T-helper 1 cell treated with Interleukin-12 subunit alpha and Interleukin-12 subunit beta and Interleukin-4 antibody, amounts not matched to agents 30 μg/mL and 1 μg/mL, for 36 hours (primary cell): ENCODE results near the gene OXNAD1.

ENCODE experiments used
- H3K27ac Mint-ChIP-seq: one replicate; pipeline ENCODE4 v1.8.0; 2021; ENCODE audit warnings: mild to moderate bottlenecking, mixed read lengths
- H3K27me3 Mint-ChIP-seq: one replicate; pipeline ENCODE4 v1.8.0; 2021; ENCODE audit warnings: low read depth, mixed read lengths
- H3K36me3 Mint-ChIP-seq: one replicate; pipeline ENCODE4 v1.8.0; 2021; ENCODE audit warnings: low read depth, mixed read lengths
- H3K4me1 Mint-ChIP-seq: one replicate; pipeline ENCODE4 v1.8.0; 2021; ENCODE audit warnings: low read depth, mixed read lengths
- H3K4me3 Mint-ChIP-seq: one replicate; pipeline ENCODE4 v1.8.0; 2021; ENCODE audit warnings: mild to moderate bottlenecking, moderate library complexity, mixed read lengths
- H3K9me3 Mint-ChIP-seq: one replicate; pipeline ENCODE4 v1.8.0; 2021; ENCODE audit warnings: mixed read lengths

OXNAD1 gene

GRCh38 chr3:16239780-16240179 is 25.2 kb upstream of the OXNAD1 start:
- Mint-ChIP-seq H3K27ac (no peak overlapping the region), H3K4me3 (no peak overlapping the region), H3K9me3 (no peaks in the 10 kb centered on the region), H3K36me3 (no peaks in the 10 kb centered on the region), H3K4me1 (peaks cover 15% of the 10 kb centered on the region), H3K27me3 (no peaks in the 10 kb centered on the region)

GRCh38 chr3:16240229-16241023 is 24.6 kb upstream of the OXNAD1 start:
- Mint-ChIP-seq H3K27me3 (no peaks in the 10 kb centered on the region), H3K9me3 (no peaks in the 10 kb centered on the region), H3K4me1 (peaks cover 18% of the 10 kb centered on the region), H3K4me3 (no peak overlapping the region), H3K27ac (no peak overlapping the region), H3K36me3 (no peaks in the 10 kb centered on the region)

- Mint-ChIP-seq H3K27me3 (no peaks in the 10 kb centered on the region), H3K27ac (no peak overlapping the region), H3K36me3 (no peaks in the 10 kb centered on the region), H3K4me3 (no peak overlapping the region), H3K4me1 (peaks cover 24% of the 10 kb centered on the region), H3K9me3 (no peaks in the 10 kb centered on the region)
Observed at GRCh38 chr3:16241225-16241624, 23.8 kb upstream of the OXNAD1 start.

GRCh38 chr3:16242177-16242576 is 22.8 kb upstream of the OXNAD1 start:
- Mint-ChIP-seq H3K36me3 (no peaks in the 10 kb centered on the region), H3K4me3 (no peak overlapping the region), H3K9me3 (no peaks in the 10 kb centered on the region), H3K27me3 (no peaks in the 10 kb centered on the region), H3K27ac (no peak overlapping the region), H3K4me1 (peaks cover 27% of the 10 kb centered on the region)

- Mint-ChIP-seq H3K4me3 (no peak overlapping the region), H3K36me3 (no peaks in the 10 kb centered on the region), H3K27ac (no peak overlapping the region), H3K27me3 (no peaks in the 10 kb centered on the region), H3K4me1 (peaks cover 30% of the 10 kb centered on the region), H3K9me3 (no peaks in the 10 kb centered on the region)
Observed at GRCh38 chr3:16243706-16244490, 21.1 kb upstream of the OXNAD1 start.

GRCh38 chr3:16245609-16246008 is 19.4 kb upstream of the OXNAD1 start:
- Mint-ChIP-seq H3K27ac (no peak overlapping the region), H3K4me1 (peaks cover 28% of the 10 kb centered on the region), H3K9me3 (no peaks in the 10 kb centered on the region), H3K4me3 (no peak overlapping the region), H3K36me3 (no peaks in the 10 kb centered on the region), H3K27me3 (no peaks in the 10 kb centered on the region)

GRCh38 chr3:16247282-16248061 is 17.5 kb upstream of the OXNAD1 start:
- H3K4me1 Mint-ChIP-seq: peaks cover 25% of the 10 kb centered on the region
- no peaks in the 10 kb centered on the region for H3K27me3 Mint-ChIP-seq
- H3K9me3 Mint-ChIP-seq: no peaks in the 10 kb centered on the region
- no peaks in the 10 kb centered on the region for H3K36me3 Mint-ChIP-seq
- no peak overlapping the region for H3K27ac Mint-ChIP-seq
- no peak overlapping the region for H3K4me3 Mint-ChIP-seq

- H3K4me3 Mint-ChIP-seq: no peak overlapping the region
- H3K27ac Mint-ChIP-seq: no peak overlapping the region
- no peaks in the 10 kb centered on the region for H3K36me3 Mint-ChIP-seq
- no peaks in the 10 kb centered on the region for H3K27me3 Mint-ChIP-seq
- peaks cover 26% of the 10 kb centered on the region for H3K4me1 Mint-ChIP-seq
- no peaks in the 10 kb centered on the region for H3K9me3 Mint-ChIP-seq
Observed at GRCh38 chr3:16248556-16248955, 16.5 kb upstream of the OXNAD1 start.

GRCh38 chr3:16249336-16249735 is 15.7 kb upstream of the OXNAD1 start:
- Mint-ChIP-seq H3K9me3 (no peaks in the 10 kb centered on the region), H3K27me3 (no peaks in the 10 kb centered on the region), H3K36me3 (no peaks in the 10 kb centered on the region), H3K4me3 (no peak overlapping the region), H3K27ac (no peak overlapping the region), H3K4me1 (peaks cover 24% of the 10 kb centered on the region)

- H3K36me3 Mint-ChIP-seq: no peaks in the 10 kb centered on the region
- H3K4me1 Mint-ChIP-seq: peaks cover 30% of the 10 kb centered on the region
- H3K4me3 Mint-ChIP-seq: no peak overlapping the region
- H3K27ac Mint-ChIP-seq: no peak overlapping the region
- no peaks in the 10 kb centered on the region for H3K27me3 Mint-ChIP-seq
- no peaks in the 10 kb centered on the region for H3K9me3 Mint-ChIP-seq
Observed at GRCh38 chr3:16249886-16250285, 15.1 kb upstream of the OXNAD1 start.

GRCh38 chr3:16251316-16252085 is 13.5 kb upstream of the OXNAD1 start:
- Mint-ChIP-seq H3K27me3 (no peaks in the 10 kb centered on the region), H3K36me3 (no peaks in the 10 kb centered on the region), H3K9me3 (no peaks in the 10 kb centered on the region), H3K27ac (no peak overlapping the region), H3K4me1 (peaks cover 27% of the 10 kb centered on the region), H3K4me3 (no peak overlapping the region)

- Mint-ChIP-seq H3K36me3 (peaks cover 3% of the 10 kb centered on the region), H3K4me1 (peaks cover 23% of the 10 kb centered on the region), H3K27ac (no peak overlapping the region), H3K4me3 (no peak overlapping the region), H3K27me3 (no peaks in the 10 kb centered on the region), H3K9me3 (no peaks in the 10 kb centered on the region)
Observed at GRCh38 chr3:16252243-16252978, 12.6 kb upstream of the OXNAD1 start.

- Mint-ChIP-seq H3K4me3 (no peak overlapping the region), H3K4me1 (peaks cover 23% of the 10 kb centered on the region), H3K9me3 (no peaks in the 10 kb centered on the region), H3K27ac (no peak overlapping the region), H3K36me3 (peaks cover 3% of the 10 kb centered on the region), H3K27me3 (no peaks in the 10 kb centered on the region)
Observed at GRCh38 chr3:16252988-16253387, 12.0 kb upstream of the OXNAD1 start.
